Esophagus squamous epithelium (tissue), 5 donors: Measurements from ENCODE around the gene KEL. TPM values are rescaled to one million over a fixed set of nuclear protein-coding genes. Genes with fewer than 3 reads are reported as not detected.

Experiments used
- DNase-seq: peaks from one replicate; lab custom pipeline; 2025; lab: John Stamatoyannopoulos, UW
- H3K27ac ChIP-seq, 4 donors: fragments of 200-600 bp; sonication (generic); one replicate each; pipeline ENCODE4 v1.5.1; 2016 to 2019; ENCODE audit warnings: mild to moderate bottlenecking in 1 of 4
- H3K27me3 ChIP-seq, 4 donors: fragments of 200-600 bp; sonication (generic); 1 replicate in 3 of 4; 2 replicates in 1 of 4; pipeline versions ENCODE4 v1.5.1 to v1.6.0; 2017 to 2021; ENCODE audit warnings: antibody characterized with exemption in 1 of 4
- H3K36me3 ChIP-seq, 3 donors: fragments of 200-600 bp; sonication (generic); one replicate each; pipeline ENCODE4 v1.5.1; 2016 to 2019
- H3K4me1 ChIP-seq, 3 donors: fragments of 200-600 bp; sonication (generic); one replicate each; pipeline ENCODE4 v1.5.1; 2017 to 2019
- H3K4me3 ChIP-seq, 4 donors: fragments of 200-600 bp; sonication (generic); 1 replicate in 3 of 4; 2 replicates in 1 of 4; pipeline ENCODE4 v1.5.1; 2016 to 2019; ENCODE audit warnings: mild to moderate bottlenecking in 2 of 4, moderate library complexity in 1 of 4
- H3K9me3 ChIP-seq, 3 donors: fragments of 200-600 bp; sonication (generic); one replicate each; pipeline ENCODE4 v1.5.1; 2016 to 2019
- CTCF ChIP-seq, 6 experiments: fragments of 450-650 bp in 4 of 6; fragments of 200-600 bp in 2 of 6; sonication (generic) in 2 of 6; IDR thresholded peaks; one replicate each; pipeline ENCODE4 v1.5.1; 2016 to 2019; ENCODE audit warnings: antibody characterized with exemption in 6 of 6, mild to moderate bottlenecking in 4 of 6, moderate library complexity in 4 of 6
- POLR2A ChIP-seq, 4 donors: fragments of 450-650 bp; IDR thresholded peaks; one replicate each; pipeline ENCODE4 v1.6.1; 2017; ENCODE audit warnings: antibody characterized with exemption in 4 of 4, mild to moderate bottlenecking in 4 of 4, moderate library complexity in 3 of 4
- WGBS, 2 donors: methylation state at CpG; one replicate each; pipeline ENCODE4 v1.1.5; 2018; 5-methylcytosine and 5-hydroxymethylcytosine counted together
- intact Hi-C: fragments of 100-400 bp; cut with DNase I; formaldehyde crosslinking; loops from one replicate; pipeline ENCODE4 v1.15.0; 2022
- total RNA-seq, 4 donors: library from RNA; depleted of rRNA; stranded (reverse); fragments of >200 nt; gene quantifications; one replicate each; pipeline ENCODE4 v1.1.0, GENCODE V29; 2016
- donor health status: DM: yes; HTN: yes; CAD: no.

KEL gene
- 1 to 10 TPM in 1 of 4 donors, under 1 TPM in 2, not detected in 1; 0.09 to 3.6 (median 0.53) TPM for total RNA-seq

- Histone ChIP-seq H3K9me3 (no peaks in the 10 kb centered on the region), H3K27me3 (peaks cover 0 to 11% (median 0%) of the 10 kb centered on the region in 4 donors), H3K4me3 (no peak within 1 kb of the TSS), H3K27ac (no peak within 1 kb of the TSS), H3K36me3 (no peaks in the 10 kb centered on the region), H3K4me1 (peaks cover 0 to 3% (median under 1%) of the 10 kb centered on the region in 3 donors)
- TF ChIP-seq POLR2A (IDR thresholded peaks at IDR 0.05) (no peak), CTCF (IDR thresholded peaks at IDR 0.05) (no peak)
- WGBS, 2 donors, result 68 to 70% methylated on average over 8 to 9 of the region's 9 CpGs
- DNase-seq, result no peak
- intact Hi-C loops, result loop anchor here (5.0 kb wide), 1 partner anchor 80 kb away; no protein-coding TSS in a partner anchor
These were observed at the start of gene KEL for GRCh38 chr7:142961973-142962926. KEL (minus strand) TSS chr7:142962363; CDS start chr7:142962206, 157 bp downstream.

- 46 to 49% methylated on average over 21 of the region's 24 CpGs for WGBS, 2 donors
- DNase-seq, result peak; percentile 18
- Histone ChIP-seq H3K36me3 (no peaks in the 10 kb centered on the region), H3K27me3 (peaks cover 0 to 14% (median 0%) of the 10 kb centered on the region in 4 donors), H3K4me1 (peaks cover 0 to 23% (median 1%) of the 10 kb centered on the region in 3 donors), H3K27ac (no peak overlapping the region), H3K4me3 (no peak overlapping the region), H3K9me3 (no peaks in the 10 kb centered on the region)
- intact Hi-C loops, result loop anchor here (2.0 to 10.0 kb wide), 2 partner anchors 133 to 207 kb away; no protein-coding TSS in a partner anchor
- TF ChIP-seq CTCF (IDR thresholded peaks at IDR 0.05) (peak; percentile 93 to 98 (median 97)), POLR2A (IDR thresholded peaks at IDR 0.05) (no peak)
These were observed 46.1 kb upstream of the KEL start for GRCh38 chr7:143008007-143008901.

GRCh38 chr7:143005632-143006260 lies 43.6 kb upstream of the KEL start:
- WGBS, 2 donors, result 64 to 80% methylated on average over 6 of the region's 6 CpGs
- Histone ChIP-seq H3K36me3 (no peaks in the 10 kb centered on the region), H3K9me3 (no peaks in the 10 kb centered on the region), H3K4me1 (peaks cover 0 to 14% (median 0%) of the 10 kb centered on the region in 3 donors), H3K27ac (no peak overlapping the region), H3K27me3 (peaks cover 0 to 14% (median 0%) of the 10 kb centered on the region in 4 donors), H3K4me3 (no peak overlapping the region)
- DNase-seq, result no peak
- intact Hi-C loops, result loop anchor here (10.0 kb wide), 1 partner anchor 131 kb away; no protein-coding TSS in a partner anchor
- TF ChIP-seq POLR2A (IDR thresholded peaks at IDR 0.05), result no peak
- no peak for TF ChIP-seq CTCF (IDR thresholded peaks at IDR 0.05)

GRCh38 chr7:143003393-143004051 lies 41.4 kb upstream of the KEL start:
- Histone ChIP-seq H3K27me3 (peaks cover 0 to 14% (median 0%) of the 10 kb centered on the region in 4 donors), H3K9me3 (no peaks in the 10 kb centered on the region), H3K36me3 (no peaks in the 10 kb centered on the region), H3K4me1 (peaks cover 0 to 14% (median 0%) of the 10 kb centered on the region in 3 donors), H3K27ac (no peak overlapping the region), H3K4me3 (peak overlapping the region in 3 of 4 donors; percentile 20 to 52 (median 23))
- DNase-seq, result no peak
- peak; percentile 71 to 83 (median 75) for TF ChIP-seq CTCF (IDR thresholded peaks at IDR 0.05)
- TF ChIP-seq POLR2A (IDR thresholded peaks at IDR 0.05), result no peak
- intact Hi-C loops, result loop anchor here (10.0 kb wide), 1 partner anchor 129 kb away; no protein-coding TSS in a partner anchor
- WGBS, 2 donors, result 14 to 29% methylated on average over 6 of the region's 6 CpGs
